ENCODE data around the gene ARHGAP8.

GRCh38 chr22:44734278-44734677, 18.1 kb upstream of the ARHGAP8 start:
- no peak for TF ChIP-seq POLR2A (IDR thresholded peaks at IDR 0.05; ENCODE audit: insufficient read depth in 1 of 2, low read depth in 2 of 2, low read length in 2 of 2)
- TF ChIP-seq POLR2AphosphoS5 (IDR thresholded peaks at IDR 0.05; ENCODE audit: low read depth, low read length): no peak
